ENCODE measurements around the gene CETP. TPM values are rescaled to one million over a fixed set of nuclear protein-coding genes. Genes with fewer than 3 reads are reported as not detected.

CETP gene
- total and polyA plus RNA-seq, 9 of the 15 experiments (the other 6 are each of a cell fraction or from before 2014, with no cell fraction given): 0.07 to 0.11 TPM; not detected in 7

DNA sequence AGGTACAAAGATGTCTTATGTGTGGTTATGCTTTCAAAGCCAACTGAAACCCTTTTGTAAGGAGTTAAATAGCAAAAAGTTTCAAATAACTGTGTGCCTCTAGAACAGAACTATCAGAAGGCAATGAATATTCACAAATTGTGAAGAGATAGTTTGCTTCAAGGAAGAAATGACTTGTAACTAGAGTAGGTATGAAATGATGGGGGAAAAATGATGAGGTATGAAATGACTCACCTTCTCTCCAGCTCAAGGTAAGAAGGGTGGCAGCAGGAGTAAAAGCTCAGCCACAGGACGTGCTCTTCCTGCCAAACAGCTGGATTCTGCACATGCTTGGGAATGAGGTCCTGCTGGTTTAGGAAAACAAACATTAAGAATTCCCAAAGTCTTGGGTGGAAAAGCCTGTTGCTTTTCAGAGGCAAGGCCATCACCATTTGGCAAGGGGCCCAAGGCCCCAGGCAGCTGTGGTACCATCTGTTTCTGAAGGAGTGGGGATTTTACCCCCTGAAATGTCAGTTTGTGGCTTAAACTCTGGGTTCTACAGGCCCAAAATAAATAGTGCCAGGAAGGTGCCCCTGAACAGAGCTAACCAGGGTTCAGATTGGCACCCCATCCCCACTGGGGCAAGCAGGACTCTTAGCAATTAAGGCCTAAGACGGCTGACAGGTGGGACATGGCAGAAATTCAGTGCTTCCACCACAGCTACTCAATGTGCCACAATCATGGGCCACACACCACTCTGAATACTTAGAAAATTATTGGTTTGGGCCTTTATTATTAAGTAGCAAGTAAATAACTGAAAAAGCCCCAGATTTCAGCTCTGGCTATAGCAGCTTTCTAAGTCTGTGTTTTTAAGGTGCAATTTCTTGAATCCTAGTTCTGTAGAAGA is 16.6 kb upstream of the CETP start:
- peaks cover 50% of the 10 kb centered on the region for H3K36me3 ChIP-seq (ENCODE audit: control insufficient read depth, insufficient read depth, low read length)
- no peak overlapping the region for H3K27ac ChIP-seq (ENCODE audit: extremely low read depth, low read depth, low read length)
- H3K9me1 ChIP-seq (ENCODE audit: control insufficient read depth, insufficient read depth, low read length): no peaks in the 10 kb centered on the region
- CTCF ChIA-PET (ENCODE audit: low intra/inter-chr PET ratio): no interaction called here
- no peak overlapping the region for H3K4me3 ChIP-seq
- no peak overlapping the region for H3K9ac ChIP-seq (ENCODE audit: insufficient read depth in 1 of 2, low read depth in 2 of 2, low read length in 2 of 2)
- H3K4me2 ChIP-seq (ENCODE audit: insufficient read depth, low read length): no peak overlapping the region
- DNase-seq (ENCODE audit: extremely low read depth in 1 of 4, low spot score in 3 of 4) (no peak), ATAC-seq (peak; percentile 26), FAIRE-seq (no peak)
- no peaks in the 10 kb centered on the region for H3K79me2 ChIP-seq (ENCODE audit: control insufficient read depth, insufficient read depth, low read length)
- no TSS peak for BruUV-seq (replicated peaks)
- no peak overlapping the region for H2AFZ ChIP-seq (ENCODE audit: low read depth, low read length)
- no peaks in the 10 kb centered on the region for H3K4me1 ChIP-seq (replicated peaks in 1 of 2; ENCODE audit: control insufficient read depth in 2 of 2, insufficient read depth in 2 of 2, low read length in 2 of 2)
- 83% methylated on average over 2 of the region's 2 CpGs for WGBS (ENCODE audit: insufficient coverage, low coverage, missing lambda C conversion rate)
- in situ Hi-C loops (cut with MboI) (no loop called here), intact Hi-C loops (cut with micrococcal nuclease) (no loop called here)
- H3K27me3 ChIP-seq (ENCODE audit: control insufficient read depth in 2 of 2, insufficient read depth in 2 of 2, low read length in 2 of 2): no peaks in the 10 kb centered on the region
- H4K20me1 ChIP-seq (replicated peaks; ENCODE audit: control insufficient read depth, insufficient read depth, low read length): peaks cover 6% of the 10 kb centered on the region; the same call in 1 of the 2 replicates
- no peaks in the 10 kb centered on the region for H3K9me3 ChIP-seq (replicated peaks; ENCODE audit: control insufficient read depth, insufficient read depth, low read depth, low read length)
- POLR2A ChIA-PET: interaction anchor here (0.6 to 8.4 kb wide), 10 partner anchors 9 to 470 kb away, joined by 3 to 102 read pairs (median 3); partner anchors contain the start of gene HERPUD1
- TF ChIP-seq SIRT6 (IDR thresholded peaks at IDR 0.05; ENCODE audit: low read depth, low read length) (no peak), SUPT5H (IDR thresholded peaks at IDR 0.05) (peak; percentile 54), NCOA4 (IDR thresholded peaks at IDR 0.05; ENCODE audit: partially characterized antibody) (no peak), ZNF408 (CRISPR knock-in tag; IDR thresholded peaks at IDR 0.05; ENCODE audit: low read depth) (no peak), POLR2A (conservative IDR thresholded peaks at IDR 0.05) (0 out of 2 replicates have a peak, but pooled peaks have one; percentile 30), POLR2G (IDR thresholded peaks at IDR 0.05; ENCODE audit: low read depth, low read length) (peak; percentile 48), PHB (CRISPR knock-in tag; IDR thresholded peaks at IDR 0.05) (peak; percentile 87), POLR2AphosphoS2 (IDR thresholded peaks at IDR 0.05; ENCODE audit: low read length) (peak; percentile 75), MAFG (tag; conservative IDR thresholded peaks at IDR 0.05) (no peak), RHOXF2B (CRISPR knock-in tag; conservative IDR thresholded peaks at IDR 0.05) (no peak; the same call in 1 of the 2 replicates), KHSRP (IDR thresholded peaks at IDR 0.05) (peak; percentile 56; the same call in 1 of the 2 replicates), POLR2AphosphoS5 (IDR thresholded peaks at IDR 0.05; ENCODE audit: control insufficient read depth, insufficient read depth, low read depth, low read length) (peak; percentile 8; the same call in 1 of the 2 replicates), POLR2B (IDR thresholded peaks at IDR 0.05; ENCODE audit: low read depth, partially characterized antibody) (peak; percentile 75), VEZF1 (CRISPR knock-in tag; IDR thresholded peaks at IDR 0.05) (0 out of 2 replicates have a peak, but pooled peaks have one; percentile 35), MYC (IDR thresholded peaks at IDR 0.05; ENCODE audit: low read depth, low read length) (no peak), MYC (CRISPR knock-in tag; IDR thresholded peaks at IDR 0.05; ENCODE audit: borderline replicate concordance, low read depth) (peak; percentile 74; the same call in 1 of the 2 replicates)
- TF ChIP-seq, protein P1, sequence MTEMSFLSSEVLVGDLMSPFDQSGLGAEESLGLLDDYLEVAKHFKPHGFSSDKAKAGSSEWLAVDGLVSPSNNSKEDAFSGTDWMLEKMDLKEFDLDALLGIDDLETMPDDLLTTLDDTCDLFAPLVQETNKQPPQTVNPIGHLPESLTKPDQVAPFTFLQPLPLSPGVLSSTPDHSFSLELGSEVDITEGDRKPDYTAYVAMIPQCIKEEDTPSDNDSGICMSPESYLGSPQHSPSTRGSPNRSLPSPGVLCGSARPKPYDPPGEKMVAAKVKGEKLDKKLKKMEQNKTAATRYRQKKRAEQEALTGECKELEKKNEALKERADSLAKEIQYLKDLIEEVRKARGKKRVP (CRISPR knock-in tag; IDR thresholded peaks at IDR 0.05): peak; percentile 11; the same call in 1 of the 2 replicates
- TF ChIP-seq, protein P2, sequence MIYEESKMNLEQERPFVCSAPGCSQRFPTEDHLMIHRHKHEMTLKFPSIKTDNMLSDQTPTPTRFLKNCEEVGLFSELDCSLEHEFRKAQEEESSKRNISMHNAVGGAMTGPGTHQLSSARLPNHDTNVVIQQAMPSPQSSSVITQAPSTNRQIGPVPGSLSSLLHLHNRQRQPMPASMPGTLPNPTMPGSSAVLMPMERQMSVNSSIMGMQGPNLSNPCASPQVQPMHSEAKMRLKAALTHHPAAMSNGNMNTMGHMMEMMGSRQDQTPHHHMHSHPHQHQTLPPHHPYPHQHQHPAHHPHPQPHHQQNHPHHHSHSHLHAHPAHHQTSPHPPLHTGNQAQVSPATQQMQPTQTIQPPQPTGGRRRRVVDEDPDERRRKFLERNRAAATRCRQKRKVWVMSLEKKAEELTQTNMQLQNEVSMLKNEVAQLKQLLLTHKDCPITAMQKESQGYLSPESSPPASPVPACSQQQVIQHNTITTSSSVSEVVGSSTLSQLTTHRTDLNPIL (CRISPR knock-in tag; IDR thresholded peaks at IDR 0.05): 0 out of 2 replicates have a peak, but pooled peaks have one; percentile 61

Data from K562 (cell line).